ENCODE measurements around the gene HLCS.

HLCS gene

DNA sequence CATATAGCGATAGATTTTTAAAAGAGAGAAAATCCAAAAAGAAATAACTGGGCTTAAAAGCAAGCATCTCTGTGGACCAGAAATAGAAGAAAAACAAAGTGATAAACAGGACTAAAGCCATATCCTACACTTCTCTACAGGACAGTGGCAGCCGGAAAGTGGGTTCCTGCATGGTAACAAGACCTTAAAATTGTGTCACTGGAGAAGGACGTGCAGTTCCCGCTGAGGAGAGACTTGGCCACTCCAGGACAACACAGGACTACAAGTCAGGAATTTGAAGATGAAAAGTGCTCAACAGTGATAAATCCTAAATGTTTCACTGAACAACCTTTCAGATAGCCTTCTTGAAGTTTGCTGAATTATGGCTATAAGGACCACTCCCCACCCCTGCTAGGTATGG, 1.9 kb upstream of the HLCS start:
- no peaks in the 10 kb centered on the region for H3K36me3 ChIP-seq (ENCODE audit: insufficient read depth, low read length)
- no peaks in the 10 kb centered on the region for H3K27me3 ChIP-seq (ENCODE audit: insufficient read depth, low read length)
- H3K4me1 ChIP-seq (ENCODE audit: control insufficient read depth, insufficient read depth, low read length, unreplicated experiment): no peaks in the 10 kb centered on the region
- H3K27ac ChIP-seq (ENCODE audit: low read depth, low read length): no peak overlapping the region
- H3K79me2 ChIP-seq (ENCODE audit: control insufficient read depth, insufficient read depth, low read length, unreplicated experiment): peaks cover 7% of the 10 kb centered on the region
- no peak overlapping the region for H3K4me3 ChIP-seq (ENCODE audit: low read depth, low read length)
- no peak overlapping the region for H2AFZ ChIP-seq (ENCODE audit: low read length, unreplicated experiment)

DNA sequence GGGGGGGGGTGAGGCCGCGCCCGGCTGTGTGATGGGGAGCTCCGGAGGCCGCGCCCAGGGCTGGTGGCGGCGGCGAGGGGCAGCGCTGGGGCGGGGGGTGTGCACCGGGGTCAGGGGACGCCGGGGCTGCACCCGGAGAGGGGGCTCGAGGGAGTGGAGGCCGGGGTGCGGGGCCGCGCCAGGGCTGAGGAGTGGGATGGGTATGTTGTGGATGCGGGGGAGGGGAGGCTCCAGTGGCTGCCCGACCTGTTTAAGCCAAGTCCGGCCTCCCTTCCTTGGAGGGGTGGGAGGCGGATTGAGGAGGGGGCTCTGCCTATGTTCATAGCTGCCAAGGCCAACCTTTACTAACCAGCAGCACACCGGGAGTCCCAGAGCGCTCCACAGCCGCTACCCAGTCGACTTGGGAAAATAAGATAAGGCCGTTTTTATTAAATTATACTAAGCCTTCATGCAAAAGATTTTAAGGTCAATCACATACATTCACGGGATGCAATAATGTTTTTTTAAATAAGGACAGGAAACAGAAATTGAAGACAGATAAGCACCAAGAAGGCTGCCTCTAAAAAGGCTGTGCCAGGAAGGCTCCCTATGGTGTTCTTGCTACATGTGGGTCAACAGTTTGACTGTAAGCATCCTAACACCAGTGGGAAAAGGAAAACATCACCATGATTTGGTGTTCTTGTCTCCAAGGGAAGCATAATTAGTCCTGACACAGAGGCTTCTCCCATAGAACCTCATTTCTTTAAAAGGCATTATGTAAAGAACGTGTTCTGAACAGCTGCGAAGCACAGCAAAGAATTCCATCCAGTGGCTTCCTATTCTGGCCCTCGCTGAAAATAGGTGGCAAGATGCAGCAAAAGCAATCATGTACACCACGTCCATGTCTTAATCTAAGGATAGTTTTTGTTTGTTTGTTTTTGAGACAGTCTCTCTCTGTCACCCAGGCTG, 626 bp upstream of the HLCS start:
- H3K4me3 ChIP-seq (ENCODE audit: low read depth, low read length): peak overlapping the region; percentile 93
- H2AFZ ChIP-seq (ENCODE audit: low read length, unreplicated experiment): peak overlapping the region; percentile 71
- peaks cover 7% of the 10 kb centered on the region for H3K79me2 ChIP-seq (ENCODE audit: control insufficient read depth, insufficient read depth, low read length, unreplicated experiment)
- no peaks in the 10 kb centered on the region for H3K4me1 ChIP-seq (ENCODE audit: control insufficient read depth, insufficient read depth, low read length, unreplicated experiment)
- no peaks in the 10 kb centered on the region for H3K36me3 ChIP-seq (ENCODE audit: insufficient read depth, low read length)
- no peaks in the 10 kb centered on the region for H3K27me3 ChIP-seq (ENCODE audit: insufficient read depth, low read length)
- peak overlapping the region; percentile 28; the same call in 1 of the 2 replicates for H3K27ac ChIP-seq (ENCODE audit: low read depth, low read length)

DNA sequence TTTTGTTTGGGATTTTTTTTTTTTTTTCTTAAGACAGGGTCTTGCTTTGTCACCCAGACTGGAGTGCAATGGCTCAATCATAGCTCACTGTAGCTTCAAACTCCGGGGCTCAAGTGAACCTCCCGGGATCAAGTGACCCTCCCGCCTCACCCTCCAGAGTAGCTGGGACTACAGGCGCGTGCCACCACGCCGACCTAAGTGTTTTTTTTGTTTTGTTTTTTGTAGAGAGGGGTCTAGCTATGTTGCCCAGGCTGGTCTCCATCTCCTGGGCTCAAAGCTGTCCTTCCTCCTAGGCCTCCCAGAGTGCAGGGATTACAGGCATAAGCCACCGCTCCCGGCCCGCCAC, 776 bp downstream of the HLCS start:
- peak overlapping the region; percentile 93 for H3K4me3 ChIP-seq (ENCODE audit: low read depth, low read length)
- H3K79me2 ChIP-seq (ENCODE audit: control insufficient read depth, insufficient read depth, low read length, unreplicated experiment): peaks cover 7% of the 10 kb centered on the region
- H3K27me3 ChIP-seq (ENCODE audit: insufficient read depth, low read length): no peaks in the 10 kb centered on the region
- no peak overlapping the region for H3K27ac ChIP-seq (ENCODE audit: low read depth, low read length)
- no peak overlapping the region for H2AFZ ChIP-seq (ENCODE audit: low read length, unreplicated experiment)
- no peaks in the 10 kb centered on the region for H3K36me3 ChIP-seq (ENCODE audit: insufficient read depth, low read length)
- H3K4me1 ChIP-seq (ENCODE audit: control insufficient read depth, insufficient read depth, low read length, unreplicated experiment): no peaks in the 10 kb centered on the region

DNA sequence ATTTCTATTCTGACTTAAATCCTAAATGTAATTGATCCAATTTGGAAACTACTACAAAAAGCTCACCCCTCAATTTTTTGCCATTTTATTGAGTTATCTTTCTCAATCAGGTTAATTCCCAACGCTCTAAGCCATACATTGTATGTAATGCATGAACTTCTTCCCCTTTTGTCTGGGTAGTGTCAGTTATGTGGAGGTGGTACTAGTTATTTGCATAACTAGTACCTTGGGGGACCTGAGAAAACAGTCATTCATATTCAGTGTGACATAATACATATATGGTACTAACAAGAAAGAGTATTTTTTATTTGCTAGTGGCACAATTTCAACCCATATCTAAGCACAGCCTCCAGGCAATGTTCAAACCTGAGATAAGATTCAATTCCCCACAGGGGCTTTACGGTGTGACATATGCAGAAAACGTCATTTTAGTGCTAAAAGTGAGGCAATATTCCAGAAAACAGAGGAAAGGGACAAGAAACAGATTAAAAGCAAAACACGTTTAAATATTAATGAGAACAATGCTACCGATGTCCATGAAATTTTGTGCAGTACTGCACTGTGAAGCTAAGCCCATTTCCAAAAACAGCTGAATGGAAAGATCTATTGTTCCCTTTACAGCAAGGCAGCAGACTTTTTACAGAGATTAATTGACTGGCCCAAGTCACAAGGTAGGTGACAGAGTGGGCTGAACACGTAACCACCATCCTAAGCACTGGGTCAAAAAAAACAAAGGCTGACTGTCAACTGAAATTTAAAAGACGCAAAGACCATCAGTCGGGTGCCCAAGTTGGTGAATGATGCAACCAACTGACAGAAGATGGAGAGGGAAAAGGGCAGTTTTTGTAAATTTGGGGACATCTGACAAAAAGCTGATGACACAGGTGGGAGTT, 1.4 kb downstream of the HLCS start:
- Histone ChIP-seq H3K4me3 (ENCODE audit: low read depth, low read length) (peak overlapping the region; percentile 93), H3K27me3 (ENCODE audit: insufficient read depth, low read length) (no peaks in the 10 kb centered on the region), H2AFZ (ENCODE audit: low read length, unreplicated experiment) (no peak overlapping the region), H3K4me1 (ENCODE audit: control insufficient read depth, insufficient read depth, low read length, unreplicated experiment) (no peaks in the 10 kb centered on the region), H3K27ac (ENCODE audit: low read depth, low read length) (no peak overlapping the region), H3K36me3 (ENCODE audit: insufficient read depth, low read length) (no peaks in the 10 kb centered on the region), H3K79me2 (ENCODE audit: control insufficient read depth, insufficient read depth, low read length, unreplicated experiment) (peaks cover 7% of the 10 kb centered on the region)

DNA sequence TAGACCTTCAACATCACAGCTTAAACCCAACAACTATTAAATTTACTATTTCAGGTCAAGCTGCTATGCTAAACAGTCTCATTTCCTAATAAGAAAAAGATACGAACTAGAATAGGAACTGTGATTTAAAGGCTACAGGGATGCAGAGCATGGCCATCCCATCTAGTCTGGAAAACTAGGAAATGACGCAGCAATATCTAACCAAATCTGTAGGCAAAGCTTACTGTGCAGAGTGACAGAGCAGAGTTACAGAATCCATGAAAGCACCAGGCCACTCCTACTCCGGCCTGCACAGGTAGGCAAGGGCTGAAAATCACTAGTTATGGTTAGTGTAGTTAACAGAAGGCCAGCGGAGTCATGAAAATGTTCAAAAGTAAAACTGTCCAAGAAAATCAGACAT, 2.1 kb downstream of the HLCS start:
- no peak overlapping the region for H3K27ac ChIP-seq (ENCODE audit: low read depth, low read length)
- H3K36me3 ChIP-seq (ENCODE audit: insufficient read depth, low read length): no peaks in the 10 kb centered on the region
- peaks cover 7% of the 10 kb centered on the region for H3K79me2 ChIP-seq (ENCODE audit: control insufficient read depth, insufficient read depth, low read length, unreplicated experiment)
- H3K27me3 ChIP-seq (ENCODE audit: insufficient read depth, low read length): no peaks in the 10 kb centered on the region
- no peak overlapping the region for H2AFZ ChIP-seq (ENCODE audit: low read length, unreplicated experiment)
- H3K4me1 ChIP-seq (ENCODE audit: control insufficient read depth, insufficient read depth, low read length, unreplicated experiment): no peaks in the 10 kb centered on the region
- no peak overlapping the region for H3K4me3 ChIP-seq (ENCODE audit: low read depth, low read length)

DNA sequence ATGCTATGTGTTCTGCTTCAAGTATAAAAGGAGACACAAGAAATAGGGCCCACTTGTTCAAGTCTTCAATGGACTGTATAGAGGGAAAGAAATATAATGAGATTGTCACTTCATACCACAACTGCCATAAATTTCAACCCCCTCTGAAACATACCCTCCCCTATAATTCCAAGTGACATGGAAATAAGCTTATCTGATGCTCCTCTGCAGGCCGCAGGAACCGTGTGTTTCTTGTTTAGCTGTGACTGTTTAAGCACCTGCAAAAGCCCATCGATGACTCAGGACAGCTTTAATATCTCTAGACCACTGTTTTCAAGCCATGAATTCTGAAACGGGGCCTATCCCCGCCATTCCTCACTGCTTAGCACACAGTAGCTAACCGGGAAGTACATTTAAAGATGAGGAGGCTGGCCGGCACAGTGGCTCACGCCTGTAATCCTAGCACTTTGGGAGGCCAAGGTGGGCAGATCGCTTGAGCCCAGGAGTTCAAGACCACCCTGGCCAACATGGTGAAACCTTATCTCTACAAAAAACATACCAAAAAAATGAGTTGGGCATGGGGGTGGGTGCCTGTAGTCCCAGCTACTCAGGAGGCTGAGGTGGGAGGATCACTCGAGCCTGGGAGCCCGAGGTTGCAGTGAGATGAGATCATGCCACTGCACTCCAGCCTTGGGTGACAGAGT, 4.2 kb downstream of the HLCS start:
- peaks cover 7% of the 10 kb centered on the region for H3K79me2 ChIP-seq (ENCODE audit: control insufficient read depth, insufficient read depth, low read length, unreplicated experiment)
- no peaks in the 10 kb centered on the region for H3K27me3 ChIP-seq (ENCODE audit: insufficient read depth, low read length)
- no peak overlapping the region for H2AFZ ChIP-seq (ENCODE audit: low read length, unreplicated experiment)
- no peaks in the 10 kb centered on the region for H3K4me1 ChIP-seq (ENCODE audit: control insufficient read depth, insufficient read depth, low read length, unreplicated experiment)
- no peak overlapping the region for H3K27ac ChIP-seq (ENCODE audit: low read depth, low read length)
- H3K4me3 ChIP-seq (ENCODE audit: low read depth, low read length): no peak overlapping the region
- H3K36me3 ChIP-seq (ENCODE audit: insufficient read depth, low read length): no peaks in the 10 kb centered on the region

DNA sequence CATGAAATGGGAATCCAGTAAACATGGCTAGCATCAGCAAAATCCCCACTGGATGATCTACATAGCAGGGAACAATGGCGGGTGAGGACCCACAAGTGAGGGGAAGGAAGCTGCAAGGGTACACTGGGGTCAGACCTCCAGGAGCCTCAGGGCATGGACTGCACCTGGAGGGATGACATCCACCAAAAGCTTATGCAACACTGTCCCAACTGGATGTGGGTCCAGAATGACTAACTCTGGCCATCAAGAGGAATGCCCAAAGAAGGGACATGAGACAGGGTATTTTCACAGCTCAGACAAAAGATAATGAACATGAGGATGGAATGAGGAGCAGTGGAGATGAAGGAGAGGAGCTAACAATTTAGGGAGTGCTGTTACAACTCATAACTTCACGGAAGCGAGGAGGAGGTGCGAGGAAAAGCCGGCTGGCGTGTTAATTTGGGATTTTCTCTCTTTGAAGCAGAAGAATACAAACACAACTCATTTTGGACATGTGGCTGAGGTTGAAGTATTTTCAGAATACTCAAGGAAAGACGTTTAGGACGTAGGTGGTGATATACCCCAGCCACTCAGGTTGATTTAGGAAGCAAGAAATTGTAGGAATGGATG, 5.7 kb downstream of the HLCS start:
- H3K79me2 ChIP-seq (ENCODE audit: control insufficient read depth, insufficient read depth, low read length, unreplicated experiment): peaks cover 7% of the 10 kb centered on the region
- H3K4me3 ChIP-seq (ENCODE audit: low read depth, low read length): no peak overlapping the region
- H2AFZ ChIP-seq (ENCODE audit: low read length, unreplicated experiment): no peak overlapping the region
- no peaks in the 10 kb centered on the region for H3K36me3 ChIP-seq (ENCODE audit: insufficient read depth, low read length)
- H3K4me1 ChIP-seq (ENCODE audit: control insufficient read depth, insufficient read depth, low read length, unreplicated experiment): no peaks in the 10 kb centered on the region
- no peak overlapping the region for H3K27ac ChIP-seq (ENCODE audit: low read depth, low read length)
- H3K27me3 ChIP-seq (ENCODE audit: insufficient read depth, low read length): no peaks in the 10 kb centered on the region

DNA sequence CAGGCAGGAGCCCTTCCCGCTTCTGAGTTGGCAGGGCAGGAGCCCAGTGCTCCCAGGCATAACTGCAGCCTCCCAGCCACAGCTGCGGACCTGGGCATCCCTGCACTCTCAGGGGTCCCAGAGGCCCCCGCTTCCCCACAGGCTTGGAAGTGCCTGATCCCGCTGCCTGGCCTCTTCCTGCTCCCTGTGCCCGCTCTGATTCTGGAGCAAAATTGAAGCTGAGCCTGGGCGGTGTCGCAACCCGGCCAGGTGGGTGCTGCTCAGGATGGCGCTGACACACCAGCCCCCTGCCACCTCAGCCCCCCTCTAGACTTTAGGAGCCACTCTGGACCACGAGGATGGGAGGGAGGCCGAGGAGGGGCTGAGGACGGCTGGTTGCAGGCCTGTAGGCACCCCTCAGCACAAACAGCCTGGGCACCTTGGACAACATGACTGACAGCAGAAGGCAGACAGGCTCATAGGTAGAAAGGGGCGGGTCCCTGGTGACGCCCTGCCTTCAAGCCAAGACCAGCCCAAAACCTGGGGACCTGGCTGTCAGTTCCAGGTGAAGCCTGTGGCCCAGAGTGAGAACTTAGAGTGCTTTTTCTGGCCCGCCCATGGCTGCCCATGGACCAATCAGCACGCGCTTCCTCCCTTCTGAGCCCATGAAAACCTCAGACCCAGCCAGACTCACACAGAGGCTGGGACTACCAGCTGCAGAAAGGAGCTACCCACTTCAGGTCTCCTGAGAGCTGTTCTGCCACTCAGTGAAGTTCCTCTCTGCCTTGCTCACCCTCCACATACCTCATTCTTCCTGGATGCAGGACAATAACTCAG, 7.2 kb downstream of the HLCS start:
- no peak overlapping the region for H3K4me3 ChIP-seq (ENCODE audit: low read depth, low read length)
- H3K79me2 ChIP-seq (ENCODE audit: control insufficient read depth, insufficient read depth, low read length, unreplicated experiment): no peaks in the 10 kb centered on the region
- no peak overlapping the region for H3K27ac ChIP-seq (ENCODE audit: low read depth, low read length)
- H3K4me1 ChIP-seq (ENCODE audit: control insufficient read depth, insufficient read depth, low read length, unreplicated experiment): no peaks in the 10 kb centered on the region
- no peaks in the 10 kb centered on the region for H3K36me3 ChIP-seq (ENCODE audit: insufficient read depth, low read length)
- H3K27me3 ChIP-seq (ENCODE audit: insufficient read depth, low read length): no peaks in the 10 kb centered on the region
- H2AFZ ChIP-seq (ENCODE audit: low read length, unreplicated experiment): no peak overlapping the region

DNA sequence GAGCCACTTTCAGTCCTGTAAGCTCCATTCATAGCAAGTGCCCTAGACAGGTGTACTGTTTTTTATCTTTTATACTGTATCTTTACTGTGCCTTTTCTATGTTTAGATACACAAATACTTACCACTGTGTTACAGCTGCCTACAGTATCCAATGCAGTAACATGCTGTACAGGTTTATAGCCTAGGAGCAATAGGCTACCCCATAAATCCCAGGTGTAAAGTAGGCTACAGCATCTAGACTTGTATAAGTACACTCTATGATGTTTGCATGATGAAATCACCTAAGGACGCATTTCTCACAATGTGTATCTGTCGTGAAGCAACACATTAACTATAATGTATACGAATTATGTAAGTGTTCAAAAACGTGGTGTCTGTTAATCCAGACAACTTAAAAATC, 10.7 kb downstream of the HLCS start:
- H3K36me3 ChIP-seq (ENCODE audit: insufficient read depth, low read length): no peaks in the 10 kb centered on the region; the same call in 1 of the 2 replicates
- no peak overlapping the region for H3K27ac ChIP-seq (ENCODE audit: low read depth, low read length)
- H2AFZ ChIP-seq (ENCODE audit: low read length, unreplicated experiment): no peak overlapping the region
- no peak overlapping the region for H3K4me3 ChIP-seq (ENCODE audit: low read depth, low read length)
- H3K27me3 ChIP-seq (ENCODE audit: insufficient read depth, low read length): no peaks in the 10 kb centered on the region
- no peaks in the 10 kb centered on the region for H3K79me2 ChIP-seq (ENCODE audit: control insufficient read depth, insufficient read depth, low read length, unreplicated experiment)
- no peaks in the 10 kb centered on the region for H3K4me1 ChIP-seq (ENCODE audit: control insufficient read depth, insufficient read depth, low read length, unreplicated experiment)
